ENCODE data around the gene MICA. TPM values are rescaled to one million over a fixed set of nuclear protein-coding genes. Genes with fewer than 3 reads are reported as not detected.
"Not testable (repeated sequence)": the region's sequence is repeated elsewhere in the genome, so short reads cannot be mapped to it uniquely, and the experiment has no call there.

MICA gene
- total RNA-seq, 2 donors from 2014 or later, result 15.0 to 16.4 TPM

DNA sequence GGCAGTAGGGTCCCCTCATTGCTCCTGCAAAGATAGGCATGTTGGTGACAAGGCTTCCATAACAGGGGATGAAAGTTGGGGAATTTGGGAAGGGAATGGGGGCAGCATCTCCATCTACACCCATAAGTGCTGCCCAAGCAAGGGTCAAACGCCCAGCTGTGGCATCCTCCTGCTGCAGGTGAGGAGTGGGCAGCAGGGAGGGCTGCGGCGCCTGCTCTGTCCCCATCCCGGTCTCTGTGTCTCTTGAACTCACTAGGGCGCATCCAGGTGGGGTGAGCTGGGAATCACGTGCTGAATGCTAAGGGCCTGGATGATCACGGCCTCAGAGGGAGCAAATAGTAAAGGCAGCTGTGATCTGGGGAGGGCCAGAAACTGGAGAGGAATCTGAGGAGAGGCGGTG, 9.1 kb downstream of the MICA start:
- no peak for DNase-seq (ENCODE audit: low spot score)
- TF ChIP-seq, protein P1, sequence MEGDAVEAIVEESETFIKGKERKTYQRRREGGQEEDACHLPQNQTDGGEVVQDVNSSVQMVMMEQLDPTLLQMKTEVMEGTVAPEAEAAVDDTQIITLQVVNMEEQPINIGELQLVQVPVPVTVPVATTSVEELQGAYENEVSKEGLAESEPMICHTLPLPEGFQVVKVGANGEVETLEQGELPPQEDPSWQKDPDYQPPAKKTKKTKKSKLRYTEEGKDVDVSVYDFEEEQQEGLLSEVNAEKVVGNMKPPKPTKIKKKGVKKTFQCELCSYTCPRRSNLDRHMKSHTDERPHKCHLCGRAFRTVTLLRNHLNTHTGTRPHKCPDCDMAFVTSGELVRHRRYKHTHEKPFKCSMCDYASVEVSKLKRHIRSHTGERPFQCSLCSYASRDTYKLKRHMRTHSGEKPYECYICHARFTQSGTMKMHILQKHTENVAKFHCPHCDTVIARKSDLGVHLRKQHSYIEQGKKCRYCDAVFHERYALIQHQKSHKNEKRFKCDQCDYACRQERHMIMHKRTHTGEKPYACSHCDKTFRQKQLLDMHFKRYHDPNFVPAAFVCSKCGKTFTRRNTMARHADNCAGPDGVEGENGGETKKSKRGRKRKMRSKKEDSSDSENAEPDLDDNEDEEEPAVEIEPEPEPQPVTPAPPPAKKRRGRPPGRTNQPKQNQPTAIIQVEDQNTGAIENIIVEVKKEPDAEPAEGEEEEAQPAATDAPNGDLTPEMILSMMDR (IDR thresholded peaks at IDR 0.05), result no peak
- peaks cover 15% of the 10 kb centered on the region in 2 donors for H3K4me1 ChIP-seq (ENCODE audit: control insufficient read depth in 1 of 2, low read depth in 2 of 2)
- H3K9me3 ChIP-seq, result no peaks in the 10 kb centered on the region
- H3K27me3 ChIP-seq (replicated peaks; ENCODE audit: insufficient read depth), result no peaks in the 10 kb centered on the region
- H3K36me3 ChIP-seq, result peaks cover 41% of the 10 kb centered on the region
- no peak overlapping the region for H3K27ac ChIP-seq
- no peak for ATAC-seq (ENCODE audit: insufficient number of reproducible peaks, low FRiP score, low read depth)
- no peak overlapping the region for H3K4me3 ChIP-seq

DNA sequence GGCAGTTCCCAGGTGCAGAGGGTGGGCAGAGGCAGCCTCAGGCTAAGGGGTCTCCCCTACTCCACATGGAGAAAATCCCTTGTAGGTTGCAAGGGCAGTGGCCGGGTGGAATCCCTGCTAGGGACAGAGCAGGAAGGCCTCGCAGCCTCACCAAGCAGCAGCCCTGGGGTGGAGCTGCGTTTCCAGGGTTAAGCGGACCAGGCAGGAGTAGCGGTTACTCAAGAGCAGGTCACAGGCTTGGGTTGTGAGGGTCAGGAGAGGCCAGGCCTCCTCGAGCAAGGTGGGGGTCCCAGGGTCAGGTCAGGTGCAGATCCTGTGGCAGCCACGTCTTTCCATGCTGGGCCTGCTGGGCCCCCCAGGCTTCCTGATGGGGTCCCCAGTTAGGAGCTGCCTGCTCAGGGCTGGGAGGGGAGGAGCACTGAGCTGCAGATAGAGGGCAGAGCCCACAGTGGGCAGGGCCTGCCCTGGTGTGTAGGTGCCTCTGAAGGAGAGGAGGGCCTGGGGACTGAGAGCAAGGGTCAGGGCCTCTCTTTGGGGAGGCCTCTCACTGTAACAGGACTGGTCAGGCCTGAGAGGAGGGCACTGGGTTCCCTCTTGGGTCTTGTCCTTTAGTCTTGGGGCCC, 10.9 kb downstream of the MICA start:
- DNase-seq (ENCODE audit: low spot score); H3K4me1 ChIP-seq (ENCODE audit: control insufficient read depth in 1 of 2, low read depth in 2 of 2); H3K9me3 ChIP-seq; H3K27me3 ChIP-seq (replicated peaks; ENCODE audit: insufficient read depth); H3K27ac ChIP-seq; H3K4me3 ChIP-seq; ATAC-seq (ENCODE audit: insufficient number of reproducible peaks, low FRiP score, low read depth): not testable (repeated sequence)
- peaks cover 41% of the 10 kb centered on the region for H3K36me3 ChIP-seq

- TF ChIP-seq, protein P1 (IDR thresholded peaks at IDR 0.05), result no peak
- Histone ChIP-seq H3K9me3 (no peaks in the 10 kb centered on the region), H3K4me1 (ENCODE audit: control insufficient read depth in 1 of 2, low read depth in 2 of 2) (no peaks in the 10 kb centered on the region), H3K27ac (no peak overlapping the region), H3K4me3 (no peak overlapping the region), H3K36me3 (peaks cover 41% of the 10 kb centered on the region), H3K27me3 (replicated peaks; ENCODE audit: insufficient read depth) (no peaks in the 10 kb centered on the region)
- ATAC-seq (ENCODE audit: insufficient number of reproducible peaks, low FRiP score, low read depth) (no peak), DNase-seq (ENCODE audit: low spot score) (no peak)
These were observed 11.4 kb downstream of the MICA start for GRCh38 chr6:31414771-31415265.

- no peaks in the 10 kb centered on the region for H3K27me3 ChIP-seq (replicated peaks; ENCODE audit: insufficient read depth)
- no peaks in the 10 kb centered on the region for H3K9me3 ChIP-seq
- H3K27ac ChIP-seq, result no peak overlapping the region
- ATAC-seq (ENCODE audit: insufficient number of reproducible peaks, low FRiP score, low read depth) (no peak), DNase-seq (ENCODE audit: low spot score) (no peak)
- H3K4me1 ChIP-seq (ENCODE audit: control insufficient read depth in 1 of 2, low read depth in 2 of 2), result no peaks in the 10 kb centered on the region
- H3K4me3 ChIP-seq, result no peak overlapping the region
- TF ChIP-seq, protein P1 (IDR thresholded peaks at IDR 0.05), result no peak
- peaks cover 29% of the 10 kb centered on the region for H3K36me3 ChIP-seq
These were observed 13.1 kb downstream of the MICA start for GRCh38 chr6:31416394-31417014.

DNA sequence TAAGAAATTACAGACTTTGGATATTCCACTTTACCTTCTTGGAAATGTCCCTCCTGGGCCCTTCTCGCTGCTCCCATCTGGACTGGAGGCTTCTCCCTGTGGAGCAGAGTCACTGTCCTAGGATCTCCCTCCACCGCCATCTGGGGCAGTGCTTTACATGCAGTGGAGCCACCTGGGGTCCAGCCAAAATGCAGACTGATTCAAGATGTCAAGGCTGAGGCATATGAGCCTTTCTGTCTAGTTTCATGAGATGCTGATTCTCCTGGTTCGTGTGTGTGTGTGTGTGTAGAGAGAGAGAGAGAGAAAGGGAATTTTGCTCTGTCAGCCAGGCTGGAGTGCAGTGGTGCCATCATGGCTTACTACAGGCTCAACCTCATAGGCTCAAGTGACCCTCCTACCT, 14.9 kb downstream of the MICA start:
- Histone ChIP-seq H3K4me3 (no peak overlapping the region), H3K9me3 (no peaks in the 10 kb centered on the region), H3K4me1 (ENCODE audit: control insufficient read depth in 1 of 2, low read depth in 2 of 2) (no peaks in the 10 kb centered on the region), H3K36me3 (peaks cover 13% of the 10 kb centered on the region), H3K27ac (no peak overlapping the region), H3K27me3 (replicated peaks; ENCODE audit: insufficient read depth) (no peaks in the 10 kb centered on the region)
- no peak for ATAC-seq (ENCODE audit: insufficient number of reproducible peaks, low FRiP score, low read depth)
- TF ChIP-seq, protein P1 (IDR thresholded peaks at IDR 0.05), result no peak
- no peak for DNase-seq (ENCODE audit: low spot score)

All from thoracic aorta (tissue), 2 donors.